GM06990 (cell line): ENCODE results near the gene OR10A3.

ENCODE experiments used
- DNase-seq: peaks from one replicate; pipeline ENCODE4 v3.0.0-alpha.2; 2011; ENCODE audit not compliant: insufficient read length; ENCODE audit errors: extremely low read depth
- H3K27me3 ChIP-seq: replicated peaks from 2 replicates; pipeline ENCODE4 v1.6.0; 2011; ENCODE audit warnings: low read length; ENCODE audit not compliant: control insufficient read depth, insufficient read depth
- H3K36me3 ChIP-seq: 2 replicates; pipeline ENCODE4 v1.5.1; 2011; ENCODE audit warnings: low read length; ENCODE audit not compliant: control insufficient read depth, insufficient read depth
- H3K4me3 ChIP-seq: replicated peaks from 2 replicates; pipeline ENCODE4 v1.5.1; 2011; ENCODE audit warnings: low read depth, mild to moderate bottlenecking, control low read depth, low read length
- CTCF ChIP-seq: IDR thresholded peaks from 2 replicates; pipeline ENCODE4 v1.5.1; 2011; ENCODE audit warnings: low read length, control low read depth, mild to moderate bottlenecking, inconsistent platforms; ENCODE audit not compliant: insufficient read depth, poor library complexity, severe bottlenecking

The OR10A3 gene

GRCh38 chr11:7964873-7965272, 23.4 kb upstream of the OR10A3 start:
- Histone ChIP-seq H3K36me3 (no peaks in the 10 kb centered on the region), H3K4me3 (no peak overlapping the region), H3K27me3 (no peaks in the 10 kb centered on the region; the same call in 1 of the 2 replicates)
- no peak for TF ChIP-seq CTCF
- no peak for DNase-seq

- Histone ChIP-seq H3K27me3 (no peaks in the 10 kb centered on the region; the same call in 1 of the 2 replicates), H3K4me3 (no peak overlapping the region), H3K36me3 (no peaks in the 10 kb centered on the region)
- TF ChIP-seq CTCF, result no peak
- no peak for DNase-seq
These were observed 22.8 kb upstream of the OR10A3 start for GRCh38 chr11:7964261-7964660.

GRCh38 chr11:7955191-7955590, 13.7 kb upstream of the OR10A3 start:
- no peak for DNase-seq
- no peak overlapping the region for H3K4me3 ChIP-seq
- no peak for TF ChIP-seq CTCF
- H3K27me3 ChIP-seq, result no peaks in the 10 kb centered on the region
- no peaks in the 10 kb centered on the region for H3K36me3 ChIP-seq

- DNase-seq, result no peak
- Histone ChIP-seq H3K36me3 (no peaks in the 10 kb centered on the region), H3K27me3 (no peaks in the 10 kb centered on the region; the same call in 1 of the 2 replicates), H3K4me3 (no peak overlapping the region)
- TF ChIP-seq CTCF, result no peak
These were observed 8.4 kb upstream of the OR10A3 start for GRCh38 chr11:7949934-7950333.

- Histone ChIP-seq H3K4me3 (no peak overlapping the region), H3K36me3 (no peaks in the 10 kb centered on the region), H3K27me3 (no peaks in the 10 kb centered on the region; the same call in 1 of the 2 replicates)
- DNase-seq, result no peak
- TF ChIP-seq CTCF, result no peak
These were observed 2.6 kb upstream of the OR10A3 start for GRCh38 chr11:7944123-7944522.

- Histone ChIP-seq H3K36me3 (no peaks in the 10 kb centered on the region), H3K4me3 (no peak overlapping the region), H3K27me3 (no peaks in the 10 kb centered on the region)
- no peak for DNase-seq
- no peak for TF ChIP-seq CTCF
These were observed 362 bp downstream of the OR10A3 start for GRCh38 chr11:7941146-7941545.
